Peyer's patch (tissue), 4 donors: ENCODE measurements around the gene KCNQ1.

ENCODE experiments used
- POLR2A ChIP-seq, 2 donors: fragments of 450-650 bp; IDR thresholded peaks; one replicate each; pipeline ENCODE4 v1.5.1; 2017; ENCODE audit warnings: antibody characterized with exemption in 2 of 2, mild to moderate bottlenecking in 2 of 2, moderate library complexity in 2 of 2
- TF ChIP-seq, protein P1 (sequence below), 6 experiments: fragments of 450-650 bp in 4 of 6; fragments of 200-600 bp in 2 of 6; sonication (generic) in 1 of 6; IDR thresholded peaks; one replicate each; pipeline ENCODE4 v1.5.1; 2017 to 2019; ENCODE audit warnings: antibody characterized with exemption in 6 of 6, mild to moderate bottlenecking in 3 of 6, moderate library complexity in 1 of 6

DNA sequence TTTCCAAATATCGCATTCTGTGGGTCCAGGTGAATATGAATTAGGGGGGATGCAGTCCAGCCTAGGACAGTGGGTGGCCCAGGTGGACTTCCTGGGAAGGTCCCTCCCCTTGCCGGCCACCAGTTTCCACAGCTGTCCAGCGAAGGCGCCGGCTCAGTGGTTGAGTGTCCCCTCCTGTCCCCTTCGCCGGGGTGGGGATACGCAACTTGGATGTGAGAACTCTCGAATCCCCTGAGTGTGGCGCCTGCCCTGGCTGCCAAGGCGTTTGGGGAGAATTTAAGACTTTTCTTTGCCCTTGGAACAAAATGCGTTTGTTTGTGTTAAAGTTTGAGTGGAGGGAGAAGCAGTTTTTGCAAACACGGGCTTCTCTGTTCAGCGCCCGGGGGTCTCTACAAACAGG lies 131.3 kb downstream of the KCNQ1 start:
- TF ChIP-seq, protein P1, sequence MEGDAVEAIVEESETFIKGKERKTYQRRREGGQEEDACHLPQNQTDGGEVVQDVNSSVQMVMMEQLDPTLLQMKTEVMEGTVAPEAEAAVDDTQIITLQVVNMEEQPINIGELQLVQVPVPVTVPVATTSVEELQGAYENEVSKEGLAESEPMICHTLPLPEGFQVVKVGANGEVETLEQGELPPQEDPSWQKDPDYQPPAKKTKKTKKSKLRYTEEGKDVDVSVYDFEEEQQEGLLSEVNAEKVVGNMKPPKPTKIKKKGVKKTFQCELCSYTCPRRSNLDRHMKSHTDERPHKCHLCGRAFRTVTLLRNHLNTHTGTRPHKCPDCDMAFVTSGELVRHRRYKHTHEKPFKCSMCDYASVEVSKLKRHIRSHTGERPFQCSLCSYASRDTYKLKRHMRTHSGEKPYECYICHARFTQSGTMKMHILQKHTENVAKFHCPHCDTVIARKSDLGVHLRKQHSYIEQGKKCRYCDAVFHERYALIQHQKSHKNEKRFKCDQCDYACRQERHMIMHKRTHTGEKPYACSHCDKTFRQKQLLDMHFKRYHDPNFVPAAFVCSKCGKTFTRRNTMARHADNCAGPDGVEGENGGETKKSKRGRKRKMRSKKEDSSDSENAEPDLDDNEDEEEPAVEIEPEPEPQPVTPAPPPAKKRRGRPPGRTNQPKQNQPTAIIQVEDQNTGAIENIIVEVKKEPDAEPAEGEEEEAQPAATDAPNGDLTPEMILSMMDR (IDR thresholded peaks at IDR 0.05) = no peak
- no peak for TF ChIP-seq POLR2A (IDR thresholded peaks at IDR 0.05)
